Fibroblast of mammary gland (primary cell): ENCODE results near the gene SAA1.

Experiments used
- DNase-seq: peaks from one replicate; pipeline ENCODE4 v3.0.0-alpha.2; 2010; ENCODE audit warnings: low read depth
- H3K4me3 ChIP-seq: 2 replicates; pipeline ENCODE4 v1.5.1; 2011; ENCODE audit warnings: low read depth, mild to moderate bottlenecking, low read length, moderate library complexity; ENCODE audit not compliant: control insufficient read depth
- CTCF ChIP-seq: conservative IDR thresholded peaks from 2 replicates; pipeline ENCODE4 v1.5.1; 2011; ENCODE audit warnings: low read depth, low read length, inconsistent platforms; ENCODE audit not compliant: control insufficient read depth, insufficient read depth

Gene SAA1

GRCh38 chr11:18271206-18271605, 5.1 kb downstream of the SAA1 start:
- no peak overlapping the region for H3K4me3 ChIP-seq
- no peak for TF ChIP-seq CTCF
- DNase-seq, result no peak

GRCh38 chr11:18277565-18278271, 11.7 kb downstream of the SAA1 start:
- no peak overlapping the region for H3K4me3 ChIP-seq
- TF ChIP-seq CTCF, result no peak

GRCh38 chr11:18280438-18281045, 14.5 kb downstream of the SAA1 start:
- no peak overlapping the region for H3K4me3 ChIP-seq
- no peak for TF ChIP-seq CTCF
- no peak for DNase-seq

More at GRCh38 chr11:18277565-18278271, 11.7 kb downstream of the SAA1 start:
- no peak for DNase-seq

GRCh38 chr11:18282626-18283025, 16.6 kb downstream of the SAA1 start:
- TF ChIP-seq CTCF, result no peak
- no peak overlapping the region for H3K4me3 ChIP-seq
- DNase-seq, result no peak

GRCh38 chr11:18285841-18286240, 19.8 kb downstream of the SAA1 start:
- no peak for DNase-seq
- TF ChIP-seq CTCF, result no peak
- no peak overlapping the region for H3K4me3 ChIP-seq

- no peak overlapping the region for H3K4me3 ChIP-seq
- no peak for TF ChIP-seq CTCF
- DNase-seq, result no peak
Observed at GRCh38 chr11:18288911-18289310, 22.8 kb downstream of the SAA1 start.
